PC-3 (cell line): ENCODE measurements around the gene F5. TPM values are rescaled to one million over a fixed set of nuclear protein-coding genes. Genes with fewer than 3 reads are reported as not detected.
A peak's percentile ranks its signal among the peaks of the same experiment; 100 is the strongest.

Source experiments
- ATAC-seq: fragments of 200-7000 bp; cut with Tn5 transposase; 2 replicates; pipeline ENCODE4 v1.9.1; 2020; ENCODE audit warnings: mild to moderate bottlenecking, moderate library complexity
- BruUV-seq: library from RNA; stranded (reverse); fragments of 400-500 nt; replicated peaks from 2 replicates; lab custom pipeline; 2021; lab: Mats Ljungman, UMichigan
- CTCF ChIA-PET: fragments of 300-600 bp; sonication (Branson Sonifier 250); formaldehyde crosslinking; loops from one replicate; lab custom pipeline; 2022; ENCODE audit warnings: antibody characterized with exemption; lab: Charles Lee
- POLR2A ChIA-PET: fragments of 300-600 bp; sonication (Branson Sonifier 250); formaldehyde crosslinking; loops from one replicate; lab custom pipeline; 2022; ENCODE audit warnings: antibody characterized with exemption; ENCODE audit not compliant: unreplicated experiment; lab: Charles Lee
- DNase-seq: peaks from one replicate; pipeline ENCODE4 v3.0.0-alpha.2; 2015
- H2AFZ ChIP-seq: fragments of 300-600 bp; sonication (generic); 2 replicates; pipeline ENCODE4 v1.6.0; 2016; ENCODE audit warnings: antibody characterized with exemption, low read length
- H3F3A ChIP-seq: fragments of 300-600 bp; sonication (generic); one replicate; pipeline ENCODE4 v1.6.0; 2017; ENCODE audit warnings: antibody characterized with exemption, low read length, control low read depth, mild to moderate bottlenecking; ENCODE audit not compliant: unreplicated experiment
- H3K27ac ChIP-seq: fragments of 300-600 bp; sonication (generic); 2 replicates; pipeline ENCODE4 v1.5.1; 2016; ENCODE audit warnings: mild to moderate bottlenecking, low read length
- H3K27me3 ChIP-seq: fragments of 300-600 bp; sonication (generic); 2 replicates; pipeline ENCODE4 v1.6.1; 2016; ENCODE audit warnings: low read length, mixed read lengths
- H3K36me3 ChIP-seq: fragments of 300-600 bp; sonication (generic); 2 replicates; pipeline ENCODE4 v1.6.1; 2016; ENCODE audit warnings: low read depth, mixed run types, low read length, mixed read lengths
- H3K4me1 ChIP-seq: fragments of 300-600 bp; sonication (generic); 2 replicates; pipeline ENCODE4 v1.5.1; 2016; ENCODE audit warnings: low read length; ENCODE audit not compliant: insufficient read depth
- H3K4me2 ChIP-seq: fragments of 300-600 bp; sonication (generic); 2 replicates; pipeline ENCODE4 v1.6.0; 2016; ENCODE audit warnings: low read length
- H3K4me3 ChIP-seq: fragments of 300-600 bp; sonication (generic); 2 replicates; pipeline ENCODE4 v1.5.1; 2016; ENCODE audit warnings: mild to moderate bottlenecking, low read length, mixed read lengths
- H3K79me2 ChIP-seq: fragments of 300-600 bp; sonication (generic); 2 replicates; pipeline ENCODE4 v1.6.1; 2017; ENCODE audit warnings: low read length, mixed read lengths
- H3K9ac ChIP-seq: fragments of 300-600 bp; sonication (generic); 2 replicates; pipeline ENCODE4 v1.6.0; 2016; ENCODE audit warnings: mild to moderate bottlenecking, low read length
- H3K9me2 ChIP-seq: fragments of 300-600 bp; sonication (generic); replicated peaks from 2 replicates; pipeline ENCODE4 v1.6.1; 2016; ENCODE audit warnings: mixed run types, low read length, mixed read lengths
- H3K9me3 ChIP-seq: fragments of 300-600 bp; sonication (generic); 2 replicates; pipeline ENCODE4 v1.6.1; 2016; ENCODE audit warnings: low read length, mixed read lengths
- H4K20me1 ChIP-seq: fragments of 300-600 bp; sonication (generic); 2 replicates; pipeline ENCODE4 v1.6.1; 2016; ENCODE audit warnings: low read length, mixed read lengths
- EZH2 ChIP-seq: fragments of 300-600 bp; sonication (generic); IDR thresholded peaks from one replicate; pipeline ENCODE4 v1.6.1; 2017; ENCODE audit warnings: antibody characterized with exemption, mild to moderate bottlenecking, low read length; ENCODE audit not compliant: unreplicated experiment
- EZH2phosphoT487 ChIP-seq: fragments of 300-600 bp; sonication (generic); IDR thresholded peaks from 2 replicates; pipeline ENCODE4 v1.6.1; 2018; ENCODE audit warnings: mild to moderate bottlenecking, antibody characterized with exemption, low read length, borderline replicate concordance
- intact Hi-C: fragments of 100-400 bp; cut with micrococcal nuclease; formaldehyde crosslinking; loops from 2 replicates; pipeline ENCODE4 v1.9.0; 2023
- total RNA-seq: library from RNA; depleted of rRNA; stranded (reverse); fragments of >200 nt; gene quantifications from 2 replicates; pipeline ENCODE4 v1.2.3, GENCODE V29; 2014
- TF ChIP-seq, protein P1 (sequence below): fragments of 300-600 bp; sonication (generic); conservative IDR thresholded peaks from 2 replicates; pipeline ENCODE4 v1.5.1; 2017; ENCODE audit warnings: antibody characterized with exemption, low read depth, mild to moderate bottlenecking, low read length

F5 gene
- total RNA-seq, 1 experiment from 2014 or later, result not detected

DNA sequence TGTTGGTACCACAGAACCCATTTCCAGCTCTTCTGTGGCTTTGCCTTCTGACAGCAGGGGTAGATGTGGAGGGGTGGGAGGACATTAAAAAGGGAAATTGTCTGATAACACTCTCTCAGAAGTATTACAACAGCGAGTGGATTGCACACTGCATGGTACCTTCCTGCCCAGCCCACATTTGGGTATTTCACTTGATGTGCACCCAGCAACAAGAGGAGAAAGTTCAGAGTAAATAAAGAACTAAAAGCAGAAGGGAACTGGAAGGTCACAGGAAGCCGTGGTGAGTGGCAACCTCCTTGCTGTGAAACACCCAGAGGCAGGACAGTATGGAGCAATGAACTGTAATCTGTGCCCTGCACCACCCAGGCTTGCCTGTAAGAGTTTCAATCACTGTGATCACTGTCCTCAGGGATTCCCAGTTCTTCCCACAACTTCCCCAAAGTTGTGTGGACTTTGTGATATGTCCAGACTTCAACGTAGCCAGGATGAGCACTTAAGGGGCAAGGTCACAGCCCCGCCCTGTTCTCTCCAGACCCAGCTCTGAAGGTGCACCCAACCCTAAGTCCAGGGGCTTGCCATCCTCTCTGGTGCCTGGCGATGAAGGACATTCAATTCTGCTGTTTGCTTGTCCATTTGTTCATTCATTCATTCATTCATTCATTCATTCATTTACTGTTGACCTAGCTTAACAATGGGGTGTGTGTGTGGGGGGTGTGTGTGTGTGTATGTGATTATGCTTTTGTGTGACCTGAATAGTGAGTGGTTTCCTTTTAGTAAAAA, 18.7 kb upstream of the F5 start:
- H4K20me1 ChIP-seq, result no peaks in the 10 kb centered on the region
- no peak overlapping the region for H3K4me3 ChIP-seq
- no peak overlapping the region for H3K9ac ChIP-seq
- no peak overlapping the region for H3K27ac ChIP-seq
- no peaks in the 10 kb centered on the region for H3K36me3 ChIP-seq
- H3K4me2 ChIP-seq, result no peak overlapping the region
- peaks cover 42% of the 10 kb centered on the region for H3K27me3 ChIP-seq
- H3K9me2 ChIP-seq, result no peaks in the 10 kb centered on the region
- no peaks in the 10 kb centered on the region for H3K4me1 ChIP-seq
- no peaks in the 10 kb centered on the region for H3K9me3 ChIP-seq
- BruUV-seq, result no TSS peak
- POLR2A ChIA-PET, result no interaction called here
- no peak for DNase-seq
- H3F3A ChIP-seq, result no peaks in the 10 kb centered on the region
- CTCF ChIA-PET, result no interaction called here
- ATAC-seq, result no peak
- no peak for TF ChIP-seq EZH2
- TF ChIP-seq EZH2phosphoT487, result no peak
- TF ChIP-seq, protein P1, sequence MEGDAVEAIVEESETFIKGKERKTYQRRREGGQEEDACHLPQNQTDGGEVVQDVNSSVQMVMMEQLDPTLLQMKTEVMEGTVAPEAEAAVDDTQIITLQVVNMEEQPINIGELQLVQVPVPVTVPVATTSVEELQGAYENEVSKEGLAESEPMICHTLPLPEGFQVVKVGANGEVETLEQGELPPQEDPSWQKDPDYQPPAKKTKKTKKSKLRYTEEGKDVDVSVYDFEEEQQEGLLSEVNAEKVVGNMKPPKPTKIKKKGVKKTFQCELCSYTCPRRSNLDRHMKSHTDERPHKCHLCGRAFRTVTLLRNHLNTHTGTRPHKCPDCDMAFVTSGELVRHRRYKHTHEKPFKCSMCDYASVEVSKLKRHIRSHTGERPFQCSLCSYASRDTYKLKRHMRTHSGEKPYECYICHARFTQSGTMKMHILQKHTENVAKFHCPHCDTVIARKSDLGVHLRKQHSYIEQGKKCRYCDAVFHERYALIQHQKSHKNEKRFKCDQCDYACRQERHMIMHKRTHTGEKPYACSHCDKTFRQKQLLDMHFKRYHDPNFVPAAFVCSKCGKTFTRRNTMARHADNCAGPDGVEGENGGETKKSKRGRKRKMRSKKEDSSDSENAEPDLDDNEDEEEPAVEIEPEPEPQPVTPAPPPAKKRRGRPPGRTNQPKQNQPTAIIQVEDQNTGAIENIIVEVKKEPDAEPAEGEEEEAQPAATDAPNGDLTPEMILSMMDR, result no peak
- H3K79me2 ChIP-seq, result no peaks in the 10 kb centered on the region
- no peak overlapping the region for H2AFZ ChIP-seq
- intact Hi-C loops, result no loop called here

DNA sequence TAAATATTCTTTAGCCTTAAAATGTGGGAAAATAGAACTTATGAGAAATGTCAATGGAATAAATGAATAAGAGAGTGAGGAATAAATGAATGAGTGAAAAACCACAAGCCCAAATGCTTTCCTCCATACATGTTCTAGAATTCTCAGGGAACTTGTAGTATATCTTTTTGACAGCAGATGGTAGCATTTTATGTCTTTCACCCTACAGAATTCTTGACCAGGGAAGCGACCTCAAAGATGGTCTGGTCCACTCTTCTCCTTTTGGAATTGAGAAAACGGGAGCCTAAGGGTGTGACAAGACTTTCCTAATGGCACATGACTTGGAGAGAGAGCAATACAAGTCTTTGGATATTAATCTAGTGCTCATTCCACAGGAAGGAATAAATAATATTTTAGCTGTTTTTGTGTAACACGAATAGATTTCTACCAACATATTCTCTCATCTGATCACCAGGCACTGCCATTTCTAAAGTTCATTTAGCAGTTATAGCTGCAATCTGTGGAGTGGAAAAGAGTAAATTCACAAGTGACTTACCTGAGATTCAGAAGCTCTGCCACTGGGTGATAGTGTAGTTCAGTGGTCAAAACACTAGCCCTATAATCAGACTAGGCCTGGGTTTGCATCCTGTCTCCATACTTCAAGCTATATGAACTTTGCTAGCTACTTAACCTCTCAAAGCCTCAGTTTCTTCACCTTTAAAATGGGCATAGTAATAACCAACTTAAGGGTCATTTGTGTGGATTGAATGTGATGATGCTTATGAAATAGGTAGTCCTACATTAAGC, 15.0 kb upstream of the F5 start:
- ChIA-PET CTCF (interaction anchor here (0.9 to 1.2 kb wide), 2 partner anchors 111 to 208 kb away, joined by 4 to 9 read pairs; no protein-coding TSS in a partner anchor), POLR2A (no interaction called here)
- no peak overlapping the region for H2AFZ ChIP-seq
- no peaks in the 10 kb centered on the region for H3K4me1 ChIP-seq
- H3K4me2 ChIP-seq, result no peak overlapping the region
- no peaks in the 10 kb centered on the region for H3K79me2 ChIP-seq
- no peaks in the 10 kb centered on the region for H3K9me3 ChIP-seq
- no TSS peak for BruUV-seq
- ATAC-seq (peak; percentile 76), DNase-seq (peak; percentile 74)
- no peaks in the 10 kb centered on the region for H3F3A ChIP-seq
- no peak overlapping the region for H3K4me3 ChIP-seq
- no peaks in the 10 kb centered on the region for H3K9me2 ChIP-seq
- no peak overlapping the region for H3K9ac ChIP-seq
- H3K27me3 ChIP-seq, result peaks cover 39% of the 10 kb centered on the region
- H4K20me1 ChIP-seq, result no peaks in the 10 kb centered on the region
- no peak overlapping the region for H3K27ac ChIP-seq
- TF ChIP-seq, protein P1, result peak; percentile 78
- no peak for TF ChIP-seq EZH2
- H3K36me3 ChIP-seq, result no peaks in the 10 kb centered on the region
- intact Hi-C loops, result loop anchor here (1.0 to 2.0 kb wide), 3 partner anchors 50 to 208 kb away; no protein-coding TSS in a partner anchor
